ENCODE results near the gene ENO3. TPM values are rescaled to one million over a fixed set of nuclear protein-coding genes. Genes with fewer than 3 reads are reported as not detected.
A peak's percentile ranks its signal among the peaks of the same experiment; 100 is the strongest.

ENO3 gene
- total RNA-seq, 1 donor: 2.6 TPM

- peak; percentile 43 for DNase-seq (ENCODE audit: low read depth)
- TF ChIP-seq, protein P1, sequence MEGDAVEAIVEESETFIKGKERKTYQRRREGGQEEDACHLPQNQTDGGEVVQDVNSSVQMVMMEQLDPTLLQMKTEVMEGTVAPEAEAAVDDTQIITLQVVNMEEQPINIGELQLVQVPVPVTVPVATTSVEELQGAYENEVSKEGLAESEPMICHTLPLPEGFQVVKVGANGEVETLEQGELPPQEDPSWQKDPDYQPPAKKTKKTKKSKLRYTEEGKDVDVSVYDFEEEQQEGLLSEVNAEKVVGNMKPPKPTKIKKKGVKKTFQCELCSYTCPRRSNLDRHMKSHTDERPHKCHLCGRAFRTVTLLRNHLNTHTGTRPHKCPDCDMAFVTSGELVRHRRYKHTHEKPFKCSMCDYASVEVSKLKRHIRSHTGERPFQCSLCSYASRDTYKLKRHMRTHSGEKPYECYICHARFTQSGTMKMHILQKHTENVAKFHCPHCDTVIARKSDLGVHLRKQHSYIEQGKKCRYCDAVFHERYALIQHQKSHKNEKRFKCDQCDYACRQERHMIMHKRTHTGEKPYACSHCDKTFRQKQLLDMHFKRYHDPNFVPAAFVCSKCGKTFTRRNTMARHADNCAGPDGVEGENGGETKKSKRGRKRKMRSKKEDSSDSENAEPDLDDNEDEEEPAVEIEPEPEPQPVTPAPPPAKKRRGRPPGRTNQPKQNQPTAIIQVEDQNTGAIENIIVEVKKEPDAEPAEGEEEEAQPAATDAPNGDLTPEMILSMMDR (IDR thresholded peaks at IDR 0.05; ENCODE audit: insufficient read depth, low read depth, low read length): no peak
- peak overlapping the region; percentile 94 for H3K4me3 ChIP-seq (ENCODE audit: low read depth, low read length)
Measured at GRCh38 chr17:4968486-4969046, 17.6 kb downstream of the ENO3 start.

GRCh38 chr17:4969047-4969550 lies 18.2 kb downstream of the ENO3 start:
- TF ChIP-seq, protein P1 (IDR thresholded peaks at IDR 0.05; ENCODE audit: insufficient read depth, low read depth, low read length): no peak
- peak; percentile 95 for DNase-seq (ENCODE audit: low read depth)
- peak overlapping the region; percentile 94 for H3K4me3 ChIP-seq (ENCODE audit: low read depth, low read length)

- peak overlapping the region; percentile 94 for H3K4me3 ChIP-seq (ENCODE audit: low read depth, low read length)
- TF ChIP-seq, protein P1 (IDR thresholded peaks at IDR 0.05; ENCODE audit: insufficient read depth, low read depth, low read length): no peak
- DNase-seq (ENCODE audit: low read depth): peak; percentile 49
Measured at GRCh38 chr17:4969551-4970173, 18.7 kb downstream of the ENO3 start.

DNA sequence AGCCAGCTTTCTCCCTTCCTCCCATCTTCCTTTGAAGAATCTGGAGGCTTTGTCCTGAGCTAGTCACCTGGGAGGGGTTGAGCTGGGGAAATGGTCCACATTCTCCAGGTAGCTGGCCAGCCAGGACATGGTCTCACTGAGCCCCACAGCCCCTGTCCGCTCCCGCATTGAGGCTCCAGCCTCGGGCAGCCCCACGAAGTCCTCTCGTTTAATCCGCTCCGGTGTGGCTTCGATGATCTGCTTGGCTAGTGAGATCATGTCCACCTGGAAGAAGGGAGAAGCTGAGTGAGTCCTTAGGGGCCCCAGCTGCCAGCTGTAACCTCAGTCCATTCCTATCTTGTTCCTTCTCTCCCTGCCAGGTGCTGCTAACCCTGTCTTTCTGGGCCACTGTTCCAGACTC lies 19.4 kb downstream of the ENO3 start:
- H3K4me3 ChIP-seq (ENCODE audit: low read depth, low read length): no peak overlapping the region
- DNase-seq (ENCODE audit: low read depth): no peak
- TF ChIP-seq, protein P1 (IDR thresholded peaks at IDR 0.05; ENCODE audit: insufficient read depth, low read depth, low read length): no peak

- DNase-seq (ENCODE audit: low read depth): no peak
- H3K4me3 ChIP-seq (ENCODE audit: low read depth, low read length): no peak overlapping the region
- TF ChIP-seq, protein P1 (IDR thresholded peaks at IDR 0.05; ENCODE audit: insufficient read depth, low read depth, low read length): no peak
Measured at GRCh38 chr17:4971826-4972225, 20.9 kb downstream of the ENO3 start.

DNA sequence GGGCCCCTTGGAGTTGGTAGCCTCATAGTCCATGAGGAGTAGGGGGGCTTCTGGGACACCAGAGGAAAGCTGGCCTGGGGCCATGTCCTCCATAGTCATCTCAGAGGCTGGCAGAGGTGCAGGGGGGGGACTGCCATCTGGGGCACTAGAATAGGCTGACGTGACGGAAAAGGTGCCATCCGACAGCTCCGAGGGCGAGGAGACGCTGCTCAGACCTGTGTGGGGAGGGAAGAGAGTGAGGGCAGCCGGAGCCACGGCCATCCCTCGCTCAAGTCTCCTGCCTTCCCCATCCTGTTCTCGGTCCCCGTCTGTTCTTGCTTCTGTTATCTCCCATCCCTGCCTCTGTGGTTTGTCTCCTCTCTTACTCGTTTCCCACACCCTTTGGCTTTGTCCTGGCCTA lies 21.4 kb downstream of the ENO3 start:
- TF ChIP-seq, protein P1 (IDR thresholded peaks at IDR 0.05; ENCODE audit: insufficient read depth, low read depth, low read length): no peak
- no peak overlapping the region for H3K4me3 ChIP-seq (ENCODE audit: low read depth, low read length)
- DNase-seq (ENCODE audit: low read depth): no peak

Data from fibroblast of villous mesenchyme (primary cell).